GM18526 (cell line): ENCODE data around the gene HYAL1.

Source experiments
- POLR2A ChIP-seq: IDR thresholded peaks from 3 replicates; pipeline ENCODE4 v1.6.1; 2011; ENCODE audit not compliant: insufficient read length; ENCODE audit errors: extremely low read depth

The HYAL1 gene

GRCh38 chr3:50265571-50265970, 37.8 kb downstream of the HYAL1 start:
- TF ChIP-seq POLR2A: no peak

- TF ChIP-seq POLR2A: no peak
These were observed 38.3 kb downstream of the HYAL1 start for GRCh38 chr3:50264964-50265485.

- no peak for TF ChIP-seq POLR2A
These were observed 38.9 kb downstream of the HYAL1 start for GRCh38 chr3:50264383-50264963.

GRCh38 chr3:50263478-50264382, 39.6 kb downstream of the HYAL1 start:
- TF ChIP-seq POLR2A: no peak

- no peak for TF ChIP-seq POLR2A
These were observed 40.6 kb downstream of the HYAL1 start for GRCh38 chr3:50262778-50263177.

- no peak for TF ChIP-seq POLR2A
These were observed 41.9 kb downstream of the HYAL1 start for GRCh38 chr3:50261505-50261904.

- TF ChIP-seq POLR2A: no peak
These were observed 42.4 kb downstream of the HYAL1 start for GRCh38 chr3:50260942-50261441.

GRCh38 chr3:50260027-50260941, 43.1 kb downstream of the HYAL1 start:
- TF ChIP-seq POLR2A: peak; percentile 20

GRCh38 chr3:50259432-50260026, 43.8 kb downstream of the HYAL1 start:
- no peak for TF ChIP-seq POLR2A

- TF ChIP-seq POLR2A: no peak
These were observed 44.4 kb downstream of the HYAL1 start for GRCh38 chr3:50258979-50259378.

GRCh38 chr3:50258029-50258680, 45.2 kb downstream of the HYAL1 start:
- no peak for TF ChIP-seq POLR2A

GRCh38 chr3:50256978-50257890, 46.1 kb downstream of the HYAL1 start:
- no peak for TF ChIP-seq POLR2A

GRCh38 chr3:50255251-50255615, 48.1 kb downstream of the HYAL1 start:
- no peak for TF ChIP-seq POLR2A
